Calu3 (cell line): Measurements from ENCODE around the gene MRPS10. TPM values are rescaled to one million over a fixed set of nuclear protein-coding genes. Genes with fewer than 3 reads are reported as not detected.
"Not testable (repeated sequence)": the region's sequence is repeated elsewhere in the genome, so short reads cannot be mapped to it uniquely, and the experiment has no call there.

ENCODE experiments used
- BruUV-seq: library from RNA; stranded (reverse); fragments of 400-500 nt; replicated peaks from 2 replicates; lab custom pipeline; 2021; lab: Mats Ljungman, UMichigan
- CTCF ChIA-PET: fragments of 300-600 bp; sonication (Branson Sonifier 250); formaldehyde crosslinking; loops from one replicate; lab custom pipeline; 2022; ENCODE audit warnings: antibody characterized with exemption; lab: Charles Lee
- DNase-seq: peaks from one replicate; pipeline ENCODE4 v3.0.0; 2022
- H3K27ac Mint-ChIP-seq: one replicate; pipeline ENCODE4 v1.8.0; 2022; ENCODE audit warnings: mixed read lengths; ENCODE audit not compliant: unreplicated experiment
- H3K27me3 Mint-ChIP-seq: one replicate; pipeline ENCODE4 v1.8.0; 2022; ENCODE audit warnings: mixed read lengths; ENCODE audit not compliant: unreplicated experiment
- H3K36me3 Mint-ChIP-seq: one replicate; pipeline ENCODE4 v1.8.0; 2022; ENCODE audit warnings: mild to moderate bottlenecking, moderate library complexity, mixed read lengths; ENCODE audit not compliant: insufficient read depth, unreplicated experiment
- H3K4me1 Mint-ChIP-seq: one replicate; pipeline ENCODE4 v1.8.0; 2022; ENCODE audit warnings: mild to moderate bottlenecking, low read depth, mixed read lengths; ENCODE audit not compliant: unreplicated experiment
- H3K4me3 Mint-ChIP-seq: one replicate; pipeline ENCODE4 v1.8.0; 2022; ENCODE audit warnings: mild to moderate bottlenecking, low read depth, moderate library complexity, mixed read lengths; ENCODE audit not compliant: unreplicated experiment
- H3K9me3 Mint-ChIP-seq: one replicate; pipeline ENCODE4 v1.8.0; 2022; ENCODE audit warnings: low read depth, mixed read lengths; ENCODE audit not compliant: unreplicated experiment
- CTCF ChIP-seq: fragments of 200-600 bp; IDR thresholded peaks from one replicate; pipeline ENCODE4 v1.8.0; 2022; ENCODE audit warnings: antibody characterized with exemption; ENCODE audit not compliant: unreplicated experiment
- intact Hi-C: fragments of 100-400 bp; cut with micrococcal nuclease; formaldehyde crosslinking; loops from one replicate; pipeline ENCODE4 v1.10.0; 2022; ENCODE audit not compliant: unreplicated experiment
- total RNA-seq: library from RNA; stranded (reverse); gene quantifications from 2 replicates; pipeline ENCODE4 v1.2.3, GENCODE V29; 2022

Gene MRPS10
- total RNA-seq, 1 experiment from 2014 or later: 50.0 TPM

GRCh38 chr6:42221546-42221945, 3.9 kb upstream of the MRPS10 start:
- no peaks in the 10 kb centered on the region for H3K27me3 Mint-ChIP-seq
- H3K27ac Mint-ChIP-seq: no peak overlapping the region
- intact Hi-C loops: loop anchor here (10.0 kb wide), 1 partner anchor 313 kb away; no protein-coding TSS in a partner anchor
- peaks cover 26% of the 10 kb centered on the region for H3K36me3 Mint-ChIP-seq
- no peaks in the 10 kb centered on the region for H3K9me3 Mint-ChIP-seq
- no TSS peak for BruUV-seq
- no peak for DNase-seq
- no peak for TF ChIP-seq CTCF
- CTCF ChIA-PET: interaction anchor here (0.5 kb wide), 1 partner anchor 524 kb away, joined by 6 read pairs; the partner anchor contains the start of gene TBCC
- no peak overlapping the region for H3K4me3 Mint-ChIP-seq
- peaks cover 59% of the 10 kb centered on the region for H3K4me1 Mint-ChIP-seq

- Mint-ChIP-seq H3K9me3 (no peaks in the 10 kb centered on the region), H3K27me3 (no peaks in the 10 kb centered on the region), H3K27ac (peak overlapping the region; percentile 19), H3K4me3 (no peak overlapping the region), H3K36me3 (peaks cover 31% of the 10 kb centered on the region), H3K4me1 (peaks cover 52% of the 10 kb centered on the region)
- BruUV-seq: no TSS peak
- intact Hi-C loops: loop anchor here (10.0 kb wide), 1 partner anchor 314 kb away; no protein-coding TSS in a partner anchor
- no peak for TF ChIP-seq CTCF
- peak; percentile 31 for DNase-seq
- CTCF ChIA-PET: no interaction called here
Measured at GRCh38 chr6:42220807-42221206, 3.1 kb upstream of the MRPS10 start.

GRCh38 chr6:42217157-42217518, 523 bp downstream of the MRPS10 start:
- BruUV-seq: no TSS peak
- Mint-ChIP-seq H3K36me3 (peaks cover 41% of the 10 kb centered on the region), H3K9me3 (no peaks in the 10 kb centered on the region), H3K4me3 (peak overlapping the region; percentile 96), H3K4me1 (peaks cover 27% of the 10 kb centered on the region), H3K27me3 (no peaks in the 10 kb centered on the region), H3K27ac (peak overlapping the region; percentile 99)
- CTCF ChIA-PET: interaction anchor here (1.2 to 1.5 kb wide), 3 partner anchors 13 to 330 kb away, joined by 4 to 5 read pairs (median 5); no protein-coding TSS in a partner anchor
- no peak for DNase-seq
- intact Hi-C loops: loop anchor here (10.0 kb wide), 2 partner anchors 432 to 658 kb away; partner anchors contain the start of genes PRICKLE4, RPL7L1 and TOMM6
- no peak for TF ChIP-seq CTCF

GRCh38 chr6:42216495-42216894, 1.2 kb downstream of the MRPS10 start:
- not testable (repeated sequence) for H3K9me3 Mint-ChIP-seq, H3K27ac Mint-ChIP-seq, BruUV-seq, H3K27me3 Mint-ChIP-seq, DNase-seq
- Mint-ChIP-seq H3K4me3 (peak overlapping the region; percentile 96), H3K36me3 (peaks cover 47% of the 10 kb centered on the region), H3K4me1 (peaks cover 21% of the 10 kb centered on the region)
- intact Hi-C loops: loop anchor here (10.0 kb wide), 2 partner anchors 432 to 658 kb away; partner anchors contain the start of genes PRICKLE4, RPL7L1 and TOMM6
- CTCF ChIA-PET: interaction anchor here (1.2 to 1.5 kb wide), 3 partner anchors 14 to 331 kb away, joined by 4 to 5 read pairs (median 5); no protein-coding TSS in a partner anchor

- Mint-ChIP-seq H3K27me3 (no peaks in the 10 kb centered on the region), H3K36me3 (peaks cover 59% of the 10 kb centered on the region), H3K4me1 (no peaks in the 10 kb centered on the region), H3K27ac (no peak overlapping the region), H3K4me3 (no peak overlapping the region), H3K9me3 (no peaks in the 10 kb centered on the region)
- BruUV-seq: no TSS peak
- intact Hi-C loops: loop anchor here (10.0 kb wide), 2 partner anchors 428 to 662 kb away; partner anchors contain the start of genes PRICKLE4, RPL7L1 and TOMM6
- no peak for DNase-seq
- no peak for TF ChIP-seq CTCF
- CTCF ChIA-PET: no interaction called here
Measured at GRCh38 chr6:42212442-42212841, 5.2 kb downstream of the MRPS10 start.
